IMR-90 (cell line): ENCODE data around the gene WAS.

ENCODE experiments used
- BHLHE40 ChIP-seq: fragments of 150-350 bp; IDR thresholded peaks from 2 replicates; pipeline ENCODE4 v1.6.1; 2016; ENCODE audit warnings: mild to moderate bottlenecking, low read depth, low read length
- CEBPB ChIP-seq: IDR thresholded peaks from 2 replicates; pipeline ENCODE4 v1.6.1; 2012; ENCODE audit warnings: low read depth, low read length, improper control_type of control experiment
- CTCF ChIP-seq: conservative IDR thresholded peaks from 2 replicates; pipeline ENCODE4 v1.5.1; 2012; ENCODE audit warnings: mild to moderate bottlenecking, low read depth, low read length, improper control_type of control experiment
- MAZ ChIP-seq: IDR thresholded peaks from 2 replicates; pipeline ENCODE4 v1.6.1; 2012; ENCODE audit warnings: low read depth, mild to moderate bottlenecking, low read length, improper control_type of control experiment, moderate library complexity, borderline replicate concordance
- POLR2A ChIP-seq: IDR thresholded peaks from 2 replicates; pipeline ENCODE4 v1.6.1; 2012; ENCODE audit warnings: mild to moderate bottlenecking, low read depth, low read length
- RCOR1 ChIP-seq: IDR thresholded peaks from 2 replicates; pipeline ENCODE4 v1.6.1; 2012; ENCODE audit warnings: mild to moderate bottlenecking, low read length, improper control_type of control experiment; ENCODE audit not compliant: insufficient replicate concordance
- RFX5 ChIP-seq: IDR thresholded peaks from 2 replicates; pipeline ENCODE4 v1.8.0; 2012; ENCODE audit warnings: low read depth, mild to moderate bottlenecking, low read length, moderate library complexity
- SMC3 ChIP-seq: fragments of 150-350 bp; IDR thresholded peaks from 2 replicates; pipeline ENCODE4 v1.6.1; 2016; ENCODE audit warnings: low read depth, mild to moderate bottlenecking, antibody characterized with exemption, low read length, moderate library complexity

- TF ChIP-seq CTCF (no peak), MAZ (no peak), CEBPB (no peak), RFX5 (no peak), POLR2A (no peak), BHLHE40 (no peak), SMC3 (no peak), RCOR1 (no peak)
Measured at GRCh38 chrX:48696909-48697727, 13.5 kb downstream of the WAS start.
